ENCODE measurements around the gene VSIG10.
A peak's percentile ranks its signal among the peaks of the same experiment; 100 is the strongest.

The VSIG10 gene

GRCh38 chr12:118059341-118060191 is 44.2 kb downstream of the VSIG10 start:
- DNase-seq, result peak; percentile 68

- DNase-seq, result no peak
Measured at GRCh38 chr12:118058881-118059280, 44.9 kb downstream of the VSIG10 start.

GRCh38 chr12:118058227-118058626 is 45.6 kb downstream of the VSIG10 start:
- DNase-seq, result no peak

GRCh38 chr12:118055865-118056773 is 47.7 kb downstream of the VSIG10 start:
- DNase-seq, result no peak

- DNase-seq, result peak; percentile 54
Measured at GRCh38 chr12:118055144-118055557, 48.7 kb downstream of the VSIG10 start.

GRCh38 chr12:118053071-118053985 is 50.5 kb downstream of the VSIG10 start:
- DNase-seq, result peak; percentile 68

- peak; percentile 99 for DNase-seq
Measured at GRCh38 chr12:118052324-118053070, 51.3 kb downstream of the VSIG10 start.

GRCh38 chr12:118050972-118051910 is 52.6 kb downstream of the VSIG10 start:
- no peak for DNase-seq

- no peak for DNase-seq
Measured at GRCh38 chr12:118046430-118046829, 57.4 kb downstream of the VSIG10 start.

GRCh38 chr12:118044577-118044976 is 59.2 kb downstream of the VSIG10 start:
- DNase-seq, result no peak

GRCh38 chr12:118044075-118044474 is 59.7 kb downstream of the VSIG10 start:
- no peak for DNase-seq

- no peak for DNase-seq
Measured at GRCh38 chr12:118042091-118042490, 61.7 kb downstream of the VSIG10 start.

GRCh38 chr12:118038137-118038536 is 65.7 kb downstream of the VSIG10 start:
- no peak for DNase-seq

GRCh38 chr12:118036672-118037411 is 67.0 kb downstream of the VSIG10 start:
- no peak for DNase-seq

GRCh38 chr12:118035190-118036041 is 68.4 kb downstream of the VSIG10 start:
- peak; percentile 56 for DNase-seq

GRCh38 chr12:118034429-118035189 is 69.2 kb downstream of the VSIG10 start:
- peak; percentile 71 for DNase-seq

GRCh38 chr12:118033902-118034301 is 69.9 kb downstream of the VSIG10 start:
- no peak for DNase-seq

GRCh38 chr12:118033323-118033722 is 70.5 kb downstream of the VSIG10 start:
- peak; percentile 23 for DNase-seq
